AG20443 (cell line): ENCODE results near the gene STK4.
"Not testable (repeated sequence)": the region's sequence is repeated elsewhere in the genome, so short reads cannot be mapped to it uniquely, and the experiment has no call there.

Experiments used
- DNase-seq: peaks from one replicate; pipeline ENCODE4 v3.0.0; 2012; ENCODE audit warnings: low spot score, mixed read lengths

Gene STK4

GRCh38 chr20:44988631-44989171 is 22.4 kb downstream of the STK4 start:
- DNase-seq = no peak

- peak; percentile 41 for DNase-seq
Observed at GRCh38 chr20:44990425-44990824, 24.1 kb downstream of the STK4 start.

- DNase-seq = no peak
Observed at GRCh38 chr20:44990957-44991356, 24.6 kb downstream of the STK4 start.

GRCh38 chr20:44993343-44993742 is 27.0 kb downstream of the STK4 start:
- no peak for DNase-seq

GRCh38 chr20:44997171-44997570 is 30.9 kb downstream of the STK4 start:
- no peak for DNase-seq

- DNase-seq = no peak
Observed at GRCh38 chr20:44997668-44998067, 31.4 kb downstream of the STK4 start.

- DNase-seq = no peak
Observed at GRCh38 chr20:45008521-45009049, 42.3 kb downstream of the STK4 start.

GRCh38 chr20:45010399-45010828 is 44.1 kb downstream of the STK4 start:
- DNase-seq = no peak

- peak; percentile 49 for DNase-seq
Observed at GRCh38 chr20:45011108-45011526, 44.8 kb downstream of the STK4 start.

GRCh38 chr20:45012682-45013302 is 46.5 kb downstream of the STK4 start:
- peak; percentile 39 for DNase-seq

- DNase-seq = not testable (repeated sequence)
Observed at GRCh38 chr20:45014131-45014530, 47.8 kb downstream of the STK4 start.

GRCh38 chr20:45014671-45015415 is 48.5 kb downstream of the STK4 start:
- peak; percentile 39 for DNase-seq

- DNase-seq = no peak
Observed at GRCh38 chr20:45016089-45016671, 49.9 kb downstream of the STK4 start.

GRCh38 chr20:45017281-45017680 is 51.0 kb downstream of the STK4 start:
- DNase-seq = no peak

- DNase-seq = no peak
Observed at GRCh38 chr20:45017857-45018256, 51.5 kb downstream of the STK4 start.

GRCh38 chr20:45019027-45019761 is 52.9 kb downstream of the STK4 start:
- DNase-seq = no peak

GRCh38 chr20:45019762-45020123 is 53.4 kb downstream of the STK4 start:
- no peak for DNase-seq

GRCh38 chr20:45020236-45020886 is 54.0 kb downstream of the STK4 start:
- DNase-seq = no peak

GRCh38 chr20:45021631-45022030 is 55.3 kb downstream of the STK4 start:
- DNase-seq = no peak

GRCh38 chr20:45023140-45023539 is 56.8 kb downstream of the STK4 start:
- DNase-seq = not testable (repeated sequence)

- DNase-seq = no peak
Observed at GRCh38 chr20:45028424-45029136, 62.3 kb downstream of the STK4 start.
